GM12891 (cell line): ENCODE results near the gene IRF1.
A peak's percentile ranks its signal among the peaks of the same experiment; 100 is the strongest.
"Not testable (repeated sequence)": the region's sequence is repeated elsewhere in the genome, so short reads cannot be mapped to it uniquely, and the experiment has no call there.

Experiments used
- DNase-seq: peaks from one replicate; pipeline ENCODE4 v3.0.0; 2011; ENCODE audit warnings: low spot score; ENCODE audit not compliant: insufficient read length
- FAIRE-seq: peaks from 2 replicates; lab custom pipeline; 2011; peaks lifted over from hg19 to GRCh38; lab: Jason Lieb, UNC
- PAX5 ChIP-seq: IDR thresholded peaks from 2 replicates; pipeline ENCODE4 v1.6.1; 2011; ENCODE audit warnings: low read length, moderate library complexity, mild to moderate bottlenecking; ENCODE audit not compliant: insufficient read depth, severe bottlenecking
- POLR2A ChIP-seq: IDR thresholded peaks from 2 replicates; pipeline ENCODE4 v1.6.1; 2011; ENCODE audit warnings: low read depth, low read length, control low read depth
- POLR2AphosphoS5 ChIP-seq: IDR thresholded peaks from 2 replicates; pipeline ENCODE4 v1.6.1; 2011; ENCODE audit warnings: low read depth, low read length, control low read depth
- POU2F2 ChIP-seq: IDR thresholded peaks from 2 replicates; pipeline ENCODE4 v1.6.1; 2011; ENCODE audit warnings: low read depth, mild to moderate bottlenecking, control low read depth, low read length, moderate library complexity
- SPI1 ChIP-seq: IDR thresholded peaks from 2 replicates; pipeline ENCODE4 v1.6.1; 2011; ENCODE audit warnings: low read depth, low read length, control low read depth
- TAF1 ChIP-seq: IDR thresholded peaks from 2 replicates; pipeline ENCODE4 v1.6.1; 2011; ENCODE audit warnings: low read depth, low read length, control low read depth

IRF1 gene

DNA sequence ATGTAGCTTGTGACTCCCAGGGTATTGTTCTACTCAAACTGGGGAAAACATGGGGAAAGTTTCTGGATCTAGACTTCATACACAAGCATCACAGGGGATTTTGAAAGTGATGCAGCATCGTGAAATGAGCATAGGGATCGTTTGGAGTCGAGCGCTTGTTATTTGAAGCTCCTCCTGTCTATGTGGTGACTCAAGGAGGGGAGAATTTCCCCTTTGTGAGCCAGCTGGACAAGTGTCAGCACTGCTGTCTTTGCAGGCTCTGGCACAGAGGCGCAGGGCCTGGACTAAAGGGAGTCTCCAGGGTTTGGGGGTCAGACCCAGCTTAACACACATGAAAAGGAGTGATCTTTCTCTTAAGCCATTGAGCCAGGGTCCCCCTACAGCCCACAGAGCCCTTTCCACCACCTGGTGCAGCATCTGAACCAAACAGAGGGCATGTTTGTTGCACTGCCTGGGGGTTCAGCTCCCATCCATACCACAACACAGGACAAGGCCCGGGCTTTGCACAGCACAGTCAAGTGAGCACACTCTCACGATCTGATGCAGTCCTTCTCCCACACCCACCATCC lies 51.0 kb downstream of the IRF1 start:
- no peak for DNase-seq
- TF ChIP-seq TAF1 (no peak), SPI1 (no peak), POLR2AphosphoS5 (no peak), POLR2A (no peak), PAX5 (no peak), POU2F2 (no peak)
- no peak for FAIRE-seq

DNA sequence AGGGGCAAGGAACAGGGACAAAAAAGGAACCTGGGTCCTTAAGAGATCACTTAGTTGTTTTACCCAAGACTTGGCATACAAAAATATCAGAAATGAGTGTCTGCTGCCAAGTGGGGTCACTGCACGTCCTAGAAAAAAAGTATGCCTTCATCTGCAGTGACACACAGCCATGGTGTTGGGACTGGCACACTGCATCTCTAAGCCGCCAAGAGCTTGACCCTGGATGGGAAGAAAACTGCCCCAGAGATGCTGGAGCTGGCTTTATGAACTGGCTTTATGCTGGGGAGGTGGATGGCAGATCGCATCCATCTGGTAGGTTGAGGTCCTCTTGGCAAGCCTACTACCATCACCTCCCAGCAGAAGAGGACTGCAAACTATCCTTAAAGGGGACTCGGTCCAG lies 51.7 kb downstream of the IRF1 start:
- DNase-seq: no peak
- TF ChIP-seq PAX5 (no peak), POLR2AphosphoS5 (no peak), POLR2A (no peak)
- FAIRE-seq: no peak

DNA sequence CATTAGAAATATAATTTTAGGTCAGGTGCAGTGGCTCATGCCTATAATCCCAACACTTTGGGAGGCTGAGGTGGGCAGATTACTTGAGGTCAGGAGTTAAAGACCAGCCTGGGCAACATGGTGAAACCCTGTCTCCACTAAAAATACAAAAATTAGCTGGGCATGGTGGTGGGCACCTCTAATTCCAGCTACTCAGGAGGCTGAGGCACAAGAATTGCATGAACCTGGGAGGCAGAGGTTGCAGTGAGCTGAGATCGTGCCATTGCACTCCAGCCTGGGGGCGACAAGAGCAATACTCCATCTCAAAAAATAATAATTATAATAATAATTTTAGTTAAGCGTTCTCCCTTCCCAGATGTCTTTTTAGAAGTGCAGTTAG lies 52.3 kb downstream of the IRF1 start:
- not testable (repeated sequence) for FAIRE-seq, DNase-seq

DNA sequence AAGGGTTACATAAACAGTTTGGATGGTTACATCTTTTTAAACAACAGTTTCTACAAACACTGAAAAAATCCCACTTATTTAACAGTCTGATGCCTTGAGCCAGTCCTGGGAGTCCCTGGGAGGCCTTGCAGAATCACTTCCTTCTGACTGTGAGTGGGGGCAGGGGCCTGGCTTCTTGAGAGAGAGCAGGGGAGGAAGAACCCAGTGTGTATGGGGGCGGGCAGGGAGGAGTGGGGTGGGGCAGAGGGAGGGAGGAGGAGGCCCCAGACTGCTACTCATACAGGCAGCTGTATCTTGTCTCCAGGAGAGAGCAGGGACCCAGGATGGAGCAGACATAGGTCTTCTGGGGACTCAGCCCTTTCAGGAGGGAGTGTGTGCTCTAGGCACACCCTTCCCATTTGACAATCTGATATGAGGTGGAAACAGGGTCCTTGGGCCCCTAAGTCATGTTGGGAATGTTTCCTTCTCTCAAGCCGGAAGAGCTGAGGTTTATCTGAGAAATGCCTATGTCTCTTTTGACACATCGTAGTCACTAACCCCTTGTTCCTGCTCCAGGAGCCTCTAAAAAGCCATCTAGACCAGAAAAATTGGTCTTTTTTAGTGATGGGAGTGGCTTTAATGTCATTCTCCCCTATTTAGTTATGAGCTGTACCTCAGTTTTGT lies 52.8 kb downstream of the IRF1 start:
- DNase-seq: peak; percentile 48

DNA sequence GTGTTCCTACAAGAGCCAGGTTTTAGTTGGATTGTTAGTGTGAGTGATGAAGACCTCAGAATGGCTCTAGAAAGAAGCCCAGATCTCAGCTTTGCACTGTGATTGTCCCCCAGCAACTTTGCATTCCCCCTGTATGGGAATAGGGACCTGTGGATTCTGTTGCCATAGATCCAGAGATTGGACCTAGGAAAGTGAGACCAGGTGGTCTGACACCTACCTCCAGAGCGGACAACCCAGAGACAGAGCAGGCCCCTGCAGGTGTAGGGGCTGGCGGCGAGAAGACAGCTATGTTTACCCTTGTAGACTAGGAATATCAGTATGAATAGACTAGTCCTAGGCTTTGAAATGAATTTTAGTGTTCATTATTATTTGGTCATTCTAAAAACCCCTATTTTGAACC lies 53.6 kb downstream of the IRF1 start:
- FAIRE-seq: no peak
- TF ChIP-seq POLR2AphosphoS5 (no peak), POLR2A (no peak), PAX5 (no peak), SPI1 (no peak), POU2F2 (no peak), TAF1 (no peak)
- no peak for DNase-seq

More for the DNA sequence above, 52.8 kb downstream of the IRF1 start:
- TF ChIP-seq TAF1 (no peak), POU2F2 (no peak), SPI1 (peak; percentile 75), POLR2AphosphoS5 (no peak), PAX5 (no peak)
- peak; percentile 80 for FAIRE-seq

DNA sequence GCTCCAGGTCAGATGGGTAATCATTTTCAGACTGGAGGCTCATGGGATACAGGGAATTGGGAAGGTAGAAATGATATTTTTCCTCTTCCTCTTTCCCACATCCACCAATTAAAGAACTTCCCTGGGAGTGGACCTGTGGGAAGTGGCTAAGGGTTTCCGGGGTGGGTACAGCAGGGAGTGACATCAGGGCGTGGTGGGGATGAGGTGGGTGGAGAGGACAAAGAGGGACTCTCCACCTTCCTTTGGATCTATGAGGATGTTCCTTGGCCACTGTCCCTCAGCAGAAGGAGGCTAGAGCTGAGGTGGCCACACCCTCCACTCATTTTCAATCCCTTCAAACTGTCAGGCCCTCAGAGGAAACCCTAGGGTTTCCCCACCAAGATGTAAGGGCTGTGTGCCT lies 54.7 kb downstream of the IRF1 start:
- no peak for FAIRE-seq
- TF ChIP-seq POLR2A: no peak
- no peak for TF ChIP-seq TAF1
- DNase-seq: no peak

DNA sequence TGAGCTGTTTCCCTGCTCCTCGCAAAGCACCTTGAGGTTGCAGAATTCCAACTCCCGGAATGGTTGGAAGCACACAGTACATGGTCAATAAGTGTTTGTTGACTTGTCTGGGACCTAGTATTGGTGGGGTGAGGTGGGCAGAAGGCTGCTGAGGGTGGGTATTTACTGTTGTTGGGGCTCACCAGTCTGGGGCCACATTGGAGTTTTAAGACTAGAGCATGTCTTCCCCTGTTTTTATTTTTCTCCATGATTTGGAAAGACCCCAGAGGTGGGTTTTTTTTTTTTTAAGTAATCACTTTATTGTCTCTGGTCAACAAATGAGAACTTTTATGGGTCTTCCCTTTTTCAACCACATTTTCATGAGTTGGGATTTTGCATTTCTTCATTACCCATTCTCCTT lies 55.1 kb downstream of the IRF1 start:
- TF ChIP-seq PAX5 (no peak), TAF1 (no peak), POLR2AphosphoS5 (no peak), POLR2A (no peak), POU2F2 (no peak)
- FAIRE-seq: no peak
- DNase-seq: no peak

DNA sequence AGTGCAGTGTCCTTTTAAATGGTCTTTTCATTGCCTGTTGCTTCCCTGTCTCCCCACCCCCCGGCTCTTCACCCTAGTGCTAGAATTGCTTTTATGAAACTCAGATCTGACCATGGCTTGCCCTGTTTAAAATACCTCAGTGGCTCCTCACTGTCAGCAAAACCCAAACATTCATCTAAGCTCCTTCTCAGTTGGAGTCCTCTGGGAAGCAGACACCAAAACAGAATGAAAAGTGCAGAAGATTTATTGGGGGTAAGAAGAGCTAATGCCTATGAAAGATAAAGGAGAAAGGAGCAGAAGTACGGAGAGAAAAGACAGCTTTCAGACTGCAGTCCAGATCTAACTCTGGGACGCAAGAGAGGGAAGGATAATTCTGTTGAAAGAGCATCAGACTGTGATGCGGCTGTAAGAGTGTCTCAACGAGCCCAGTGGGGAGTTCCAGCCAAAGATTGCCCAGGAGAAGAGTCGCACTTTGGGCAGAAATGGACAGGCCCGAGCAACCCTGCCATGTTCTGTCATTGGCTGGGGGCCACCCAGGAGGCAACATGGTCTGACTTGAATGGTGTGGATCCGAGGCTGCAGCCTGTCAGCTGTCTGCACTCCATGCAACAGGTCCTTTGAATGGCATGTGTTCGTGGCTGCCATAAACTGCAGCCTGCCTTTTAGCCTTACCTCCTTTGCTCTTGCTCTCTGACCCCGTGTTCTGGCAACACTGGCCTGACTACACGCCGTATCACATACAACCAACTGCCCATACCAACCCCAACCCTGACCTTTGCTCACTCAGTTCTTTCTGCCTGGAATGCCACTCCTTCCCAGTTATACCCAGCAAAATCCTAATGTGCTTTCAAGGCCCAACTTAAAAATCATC lies 55.9 kb downstream of the IRF1 start:
- no peak for DNase-seq
- peak; percentile 9 for FAIRE-seq
- TF ChIP-seq POLR2AphosphoS5 (no peak), TAF1 (no peak), POLR2A (no peak), POU2F2 (no peak), PAX5 (no peak), SPI1 (no peak)

DNA sequence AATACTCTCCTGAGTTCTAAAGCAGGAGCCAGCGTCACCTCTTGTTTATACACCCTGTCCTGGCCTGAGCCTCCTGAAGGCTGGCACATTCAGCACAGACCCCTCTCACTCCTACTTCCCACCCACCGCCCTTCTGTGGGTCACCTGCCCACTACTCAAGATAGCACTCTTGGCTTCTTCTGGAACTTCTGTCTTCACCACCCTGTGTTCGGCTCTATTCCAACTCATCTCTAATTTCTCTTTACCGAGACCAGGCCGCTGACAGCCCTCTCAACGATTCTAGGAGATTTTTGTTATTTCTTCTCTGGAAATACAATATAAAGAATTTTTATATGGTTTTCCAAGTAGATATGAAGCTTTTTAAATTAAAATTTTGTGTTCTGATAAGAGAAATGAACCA lies 57.4 kb downstream of the IRF1 start:
- TF ChIP-seq POLR2AphosphoS5 (no peak), SPI1 (no peak), PAX5 (no peak), TAF1 (no peak), POU2F2 (no peak), POLR2A (no peak)
- DNase-seq (no peak), FAIRE-seq (no peak)

DNA sequence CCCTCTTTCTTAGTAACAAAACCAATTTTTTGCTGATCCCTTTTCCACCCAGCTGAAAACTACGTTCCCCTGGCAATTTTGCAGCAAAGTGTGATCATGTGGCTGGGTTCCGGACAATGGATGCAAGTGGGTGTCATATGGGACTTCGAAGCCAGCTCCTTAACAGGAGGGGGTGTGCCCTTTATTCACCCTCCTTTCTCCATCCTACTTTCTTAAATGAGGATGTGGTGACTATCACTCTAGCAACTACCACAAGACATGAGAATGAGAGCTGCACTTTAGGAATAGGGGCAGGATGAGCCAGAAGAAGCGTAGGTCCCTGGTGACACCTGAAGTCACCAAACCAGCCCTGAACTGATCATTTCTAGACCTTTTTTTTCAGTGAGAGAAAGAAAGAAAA lies 58.9 kb downstream of the IRF1 start:
- DNase-seq (no peak), FAIRE-seq (peak; percentile 61)
- peak; percentile 52 for TF ChIP-seq SPI1
- no peak for TF ChIP-seq POLR2AphosphoS5
- TF ChIP-seq TAF1: no peak
